Liver (tissue), 3 donors: ENCODE measurements around the gene EDC3.

Source experiments
- GABPA ChIP-seq, 2 donors: IDR thresholded peaks in 1 of 2; conservative IDR thresholded peaks in 1 of 2; 2 replicates each; pipeline ENCODE4 v1.6.1; 2016; ENCODE audit warnings: antibody characterized with exemption in 2 of 2, mild to moderate bottlenecking in 1 of 2, moderate library complexity in 1 of 2
- TAF1 ChIP-seq: conservative IDR thresholded peaks from 2 replicates; pipeline ENCODE4 v1.6.1; 2016; ENCODE audit warnings: antibody characterized with exemption, mild to moderate bottlenecking
- YY1 ChIP-seq: IDR thresholded peaks from 2 replicates; pipeline ENCODE4 v1.6.1; 2016; ENCODE audit warnings: antibody characterized with exemption, mild to moderate bottlenecking
- TF ChIP-seq, protein P1 (sequence below): fragments of 150-350 bp; IDR thresholded peaks from 2 replicates; pipeline ENCODE4 v1.5.1; 2017; ENCODE audit warnings: improper control_type of control experiment, low read depth, low read length; ENCODE audit not compliant: missing input control
- donor health status: healthy.
- donor health status: healthy.

DNA sequence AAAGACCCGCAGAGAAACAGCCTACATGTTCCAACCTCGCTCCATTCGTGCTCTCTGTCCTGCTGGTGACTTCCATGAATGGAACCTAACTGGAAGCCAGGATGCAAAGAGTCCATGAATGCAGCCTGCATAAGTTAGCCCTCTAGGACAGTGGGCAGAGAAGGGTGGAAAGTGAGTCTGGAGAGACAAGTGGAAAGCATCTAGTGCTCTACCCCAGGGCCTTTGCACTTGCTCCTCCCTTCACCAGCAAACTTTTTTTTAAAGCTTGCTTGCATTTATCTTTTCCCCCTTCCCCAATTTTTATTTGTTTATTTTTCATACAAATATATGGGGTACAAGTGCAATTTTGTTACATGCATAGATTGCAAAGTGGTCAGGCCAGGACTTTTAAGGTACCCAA lies 37.4 kb upstream of the EDC3 start:
- TF ChIP-seq TAF1 = no peak
- TF ChIP-seq, protein P1, sequence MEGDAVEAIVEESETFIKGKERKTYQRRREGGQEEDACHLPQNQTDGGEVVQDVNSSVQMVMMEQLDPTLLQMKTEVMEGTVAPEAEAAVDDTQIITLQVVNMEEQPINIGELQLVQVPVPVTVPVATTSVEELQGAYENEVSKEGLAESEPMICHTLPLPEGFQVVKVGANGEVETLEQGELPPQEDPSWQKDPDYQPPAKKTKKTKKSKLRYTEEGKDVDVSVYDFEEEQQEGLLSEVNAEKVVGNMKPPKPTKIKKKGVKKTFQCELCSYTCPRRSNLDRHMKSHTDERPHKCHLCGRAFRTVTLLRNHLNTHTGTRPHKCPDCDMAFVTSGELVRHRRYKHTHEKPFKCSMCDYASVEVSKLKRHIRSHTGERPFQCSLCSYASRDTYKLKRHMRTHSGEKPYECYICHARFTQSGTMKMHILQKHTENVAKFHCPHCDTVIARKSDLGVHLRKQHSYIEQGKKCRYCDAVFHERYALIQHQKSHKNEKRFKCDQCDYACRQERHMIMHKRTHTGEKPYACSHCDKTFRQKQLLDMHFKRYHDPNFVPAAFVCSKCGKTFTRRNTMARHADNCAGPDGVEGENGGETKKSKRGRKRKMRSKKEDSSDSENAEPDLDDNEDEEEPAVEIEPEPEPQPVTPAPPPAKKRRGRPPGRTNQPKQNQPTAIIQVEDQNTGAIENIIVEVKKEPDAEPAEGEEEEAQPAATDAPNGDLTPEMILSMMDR = no peak
- no peak for TF ChIP-seq GABPA (IDR thresholded peaks at IDR 0.05 in 1 of 2, conservative IDR thresholded peaks at IDR 0.05 in 1 of 2)
- TF ChIP-seq YY1 = no peak
